ENCODE data around the gene NCAPD3. TPM values are rescaled to one million over a fixed set of nuclear protein-coding genes. Genes with fewer than 3 reads are reported as not detected.
"Not testable (repeated sequence)": the region's sequence is repeated elsewhere in the genome, so short reads cannot be mapped to it uniquely, and the experiment has no call there.

The NCAPD3 gene
- polyA plus RNA-seq, 3 donors = 27.3 to 28.5 (median 27.6) TPM

GRCh38 chr11:134230339-134230738, 6.6 kb upstream of the NCAPD3 start:
- no peak for DNase-seq (ENCODE audit: low read depth in 3 of 3, low spot score in 2 of 3)

DNA sequence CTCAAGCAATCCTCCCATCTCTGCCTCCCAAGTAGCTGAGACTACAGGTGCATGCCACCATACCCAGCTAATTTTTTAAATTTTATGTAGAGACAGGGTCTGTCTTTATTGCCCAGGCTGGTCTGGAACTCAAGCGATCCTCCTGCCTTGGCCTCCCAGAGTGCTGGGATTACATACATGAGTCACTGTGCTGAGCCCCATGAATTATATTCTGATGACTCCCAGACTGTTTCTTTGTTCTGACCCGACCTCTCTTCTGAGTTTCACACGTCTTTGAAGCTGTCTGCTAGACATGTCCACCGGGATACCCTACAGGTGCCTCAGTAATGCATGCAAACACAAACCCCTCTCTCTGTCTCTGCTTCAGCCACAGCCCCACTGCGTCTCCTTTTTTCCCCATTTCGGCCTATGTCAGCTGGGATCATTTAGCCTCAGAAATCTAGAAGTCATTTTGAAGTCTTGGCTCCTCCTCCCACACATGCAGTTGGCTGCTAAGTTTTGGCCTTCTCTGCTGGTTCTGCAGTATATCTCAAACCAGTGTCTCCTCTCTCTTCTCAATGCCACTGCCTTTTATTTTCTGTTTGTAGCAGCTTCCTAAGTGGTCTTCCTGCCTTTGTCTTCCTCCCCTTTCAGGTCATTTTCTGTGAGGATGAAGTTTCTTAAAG, 5.5 kb upstream of the NCAPD3 start:
- DNase-seq (ENCODE audit: low read depth in 3 of 3, low spot score in 2 of 3) = no peak

DNA sequence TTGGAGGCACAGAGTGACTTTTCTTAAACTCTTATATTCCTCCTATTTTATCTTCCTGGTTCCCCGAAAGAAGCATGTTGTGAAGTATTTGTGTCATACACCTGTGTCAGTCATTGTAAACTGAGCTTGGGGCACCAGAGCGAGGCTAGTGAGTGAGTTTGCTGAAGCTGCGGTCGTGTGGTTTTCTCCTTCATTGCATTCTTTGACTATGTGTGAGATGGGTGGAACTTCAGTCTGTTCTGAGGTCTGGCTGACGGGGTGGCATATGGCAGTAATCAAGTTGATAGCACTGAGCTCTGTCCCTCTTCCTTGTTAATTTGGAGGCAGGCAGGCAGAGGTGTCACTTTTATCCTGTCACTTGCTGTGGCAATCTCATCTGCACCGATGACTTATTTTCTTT, 4.9 kb upstream of the NCAPD3 start:
- DNase-seq (ENCODE audit: low read depth in 3 of 3, low spot score in 2 of 3) = no peak

- no peak for DNase-seq (ENCODE audit: low read depth in 3 of 3, low spot score in 2 of 3)
Observed at GRCh38 chr11:134226806-134227325, 3.1 kb upstream of the NCAPD3 start.

DNA sequence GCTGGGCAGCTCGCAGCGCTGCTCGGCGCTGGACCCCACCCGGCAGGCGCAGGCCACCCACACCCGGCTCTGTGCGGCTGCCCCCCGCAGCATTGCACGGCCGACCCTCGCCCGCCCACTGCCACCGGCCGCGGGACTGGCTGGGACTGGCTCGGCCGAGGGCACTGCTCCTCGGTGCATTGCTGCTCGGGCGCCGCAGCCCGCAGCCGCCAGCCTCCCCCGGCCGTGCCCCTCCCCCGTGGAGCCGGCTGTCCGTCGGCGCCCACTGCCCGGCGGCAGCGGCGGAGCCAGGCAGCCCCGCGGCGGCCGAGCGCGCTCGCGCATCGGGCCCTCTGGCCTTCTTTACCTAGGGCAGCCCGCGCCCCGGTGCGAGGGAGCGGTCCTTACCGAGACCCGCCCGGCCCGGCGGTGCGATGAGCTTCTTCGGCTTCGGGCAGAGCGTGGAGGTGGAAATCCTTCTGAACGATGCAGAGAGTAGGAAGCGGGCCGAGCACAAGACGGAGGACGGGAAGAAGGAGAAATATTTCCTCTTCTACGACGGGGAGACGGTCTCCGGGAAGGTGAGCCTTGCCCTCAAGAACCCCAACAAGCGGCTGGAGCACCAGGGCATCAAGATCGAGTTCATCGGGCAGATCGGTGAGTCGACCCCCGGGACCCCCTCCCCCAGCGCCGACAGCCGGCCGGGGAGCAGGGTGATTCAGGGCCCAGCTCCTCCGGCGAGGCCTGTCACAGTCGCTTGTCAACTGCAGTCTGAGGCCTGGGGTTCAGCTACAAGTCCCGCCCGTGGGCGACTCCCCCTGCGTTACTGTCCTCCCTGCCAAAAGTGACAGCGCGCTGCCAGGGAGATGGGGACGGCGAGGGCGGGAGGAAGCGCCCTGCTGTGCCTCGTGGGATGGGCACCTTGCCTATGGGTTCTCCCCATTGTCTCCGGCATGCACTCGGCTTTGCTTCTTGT, 1.2 kb upstream of the NCAPD3 start:
- no peak for DNase-seq (ENCODE audit: low read depth in 3 of 3, low spot score in 2 of 3)

DNA sequence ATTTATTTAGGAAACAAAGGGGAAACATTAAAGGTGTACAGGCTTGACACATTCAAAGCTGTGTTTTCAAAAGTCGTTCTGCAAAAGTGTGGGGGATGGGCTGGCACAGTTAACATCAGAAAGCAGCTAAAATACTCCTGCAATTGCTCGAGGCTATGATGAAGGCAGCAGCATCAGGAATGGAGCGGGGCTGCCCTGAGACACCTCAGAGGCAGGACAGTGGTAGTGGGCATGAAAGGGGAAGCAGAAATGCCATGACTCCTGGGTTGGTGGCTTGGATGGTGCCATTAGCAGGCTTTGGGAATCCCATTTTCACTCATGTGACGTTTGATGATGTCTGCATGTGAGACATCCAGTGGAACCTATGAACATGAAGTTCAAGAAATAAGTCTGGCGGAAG, 646 bp downstream of the NCAPD3 start:
- no peak for DNase-seq (ENCODE audit: low read depth in 3 of 3, low spot score in 2 of 3)

GRCh38 chr11:134216816-134217215, 7.0 kb downstream of the NCAPD3 start:
- DNase-seq (ENCODE audit: low read depth in 3 of 3, low spot score in 2 of 3) = no peak

DNA sequence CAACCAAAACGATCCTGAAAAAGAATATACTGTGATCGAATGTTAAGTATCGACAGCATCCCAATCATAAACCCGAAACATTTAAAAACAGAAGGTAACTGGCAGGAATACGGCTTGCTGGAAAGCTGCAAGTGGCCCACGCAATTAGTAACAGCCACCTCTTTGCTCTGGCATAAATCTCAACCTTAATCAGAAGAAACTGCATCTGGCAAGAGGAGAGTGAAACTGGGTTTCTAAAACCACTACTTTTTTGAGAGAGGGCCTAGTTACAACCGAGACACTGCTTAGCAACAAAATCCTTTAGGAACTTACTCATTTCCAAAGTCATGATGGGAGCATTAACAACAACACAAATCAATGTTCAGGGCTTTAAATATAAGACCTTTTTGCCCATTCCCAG, 7.9 kb downstream of the NCAPD3 start:
- no peak for DNase-seq (ENCODE audit: low read depth in 3 of 3, low spot score in 2 of 3)

DNA sequence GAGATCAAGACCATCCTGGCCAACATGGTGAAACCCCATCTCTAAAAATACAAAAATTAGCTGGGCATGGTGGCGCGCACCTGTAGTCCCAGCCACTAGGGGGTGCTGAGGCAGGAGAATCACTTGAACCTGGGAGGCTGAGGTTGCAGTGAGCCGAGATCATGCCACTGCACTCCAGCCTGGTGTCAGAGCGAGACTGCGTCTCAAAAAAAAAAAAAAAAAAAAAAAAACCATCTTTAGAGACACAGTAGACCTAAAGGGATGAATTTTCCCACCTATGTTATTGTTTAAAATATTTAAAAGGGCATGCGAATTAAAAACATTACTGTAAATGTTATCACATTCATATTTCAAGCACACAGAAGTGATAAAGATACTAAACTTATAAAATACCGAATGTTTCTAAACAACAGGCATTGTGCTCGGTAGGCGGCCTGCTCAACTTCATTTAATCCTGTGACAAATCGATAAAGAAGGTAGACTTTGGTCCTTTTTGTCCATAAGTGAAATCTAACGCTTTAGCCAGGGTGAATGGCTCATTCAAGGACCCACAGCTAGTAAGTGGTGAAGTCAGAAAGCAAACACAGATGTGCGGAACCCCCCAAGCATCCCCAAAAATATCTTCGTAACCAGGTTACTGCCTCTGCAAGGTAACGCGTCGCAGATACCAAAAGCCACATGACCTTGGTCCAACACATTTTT, 16.1 kb downstream of the NCAPD3 start:
- no peak for DNase-seq (ENCODE audit: low read depth in 3 of 3, low spot score in 2 of 3)

DNA sequence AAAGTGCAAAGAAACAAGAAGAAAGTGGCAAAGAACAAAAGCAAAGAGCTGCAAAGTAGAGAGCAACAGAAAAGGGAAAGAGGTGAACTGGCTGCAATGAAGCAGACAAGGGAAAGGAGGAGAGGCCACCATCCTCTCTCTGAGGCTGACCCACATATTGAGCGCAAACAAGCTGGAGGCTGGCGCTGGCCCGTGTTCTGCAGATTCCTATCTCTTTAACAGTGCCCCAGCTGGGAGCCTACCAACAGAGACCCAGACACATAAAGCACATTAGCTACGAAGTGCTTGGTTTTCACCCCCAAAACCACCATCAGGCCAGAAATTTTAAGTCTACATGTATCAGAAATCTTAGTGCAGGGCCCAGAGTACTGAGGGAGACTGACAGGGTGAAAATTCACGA, 17.6 kb downstream of the NCAPD3 start:
- no peak for DNase-seq (ENCODE audit: low read depth in 3 of 3, low spot score in 2 of 3)

DNA sequence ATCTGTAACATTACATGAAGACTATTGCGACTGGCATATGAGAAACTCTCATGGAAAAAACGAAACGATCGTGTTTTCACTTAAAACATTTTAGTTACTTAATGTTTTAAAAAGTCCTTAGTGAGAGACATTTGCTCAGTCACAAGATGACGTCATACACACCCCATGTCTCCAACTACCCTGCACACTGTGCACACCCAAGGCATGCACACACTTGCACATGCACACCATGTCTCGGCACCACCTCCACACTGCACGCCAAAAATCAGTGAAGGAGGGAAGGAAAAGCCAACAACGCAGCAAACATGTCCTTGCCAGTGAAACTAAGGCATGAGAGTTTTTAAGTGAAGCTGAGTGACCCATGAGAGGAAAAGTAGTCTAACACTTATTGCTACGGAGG, 18.0 kb downstream of the NCAPD3 start:
- no peak for DNase-seq (ENCODE audit: low read depth in 3 of 3, low spot score in 2 of 3)

DNA sequence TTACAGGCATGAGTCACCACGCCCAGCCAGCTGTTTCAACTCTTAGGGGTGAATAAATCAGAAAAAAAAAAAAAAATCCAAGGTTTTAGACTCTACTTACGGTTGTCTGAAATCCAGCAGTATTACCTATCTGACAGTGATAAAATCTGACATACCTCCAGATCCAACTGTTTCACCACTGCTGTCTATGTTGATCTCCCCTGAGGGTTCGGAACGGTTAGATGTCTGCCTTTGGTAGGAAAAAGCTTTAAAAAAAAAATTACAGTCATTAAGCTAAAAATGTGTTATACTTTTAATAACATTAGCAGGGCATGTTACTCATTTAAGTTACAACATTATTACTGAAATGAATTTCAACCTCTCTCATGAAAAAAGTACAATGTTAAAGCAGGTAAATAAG, 21.1 kb downstream of the NCAPD3 start:
- no peak for DNase-seq (ENCODE audit: low read depth in 3 of 3, low spot score in 2 of 3)

DNA sequence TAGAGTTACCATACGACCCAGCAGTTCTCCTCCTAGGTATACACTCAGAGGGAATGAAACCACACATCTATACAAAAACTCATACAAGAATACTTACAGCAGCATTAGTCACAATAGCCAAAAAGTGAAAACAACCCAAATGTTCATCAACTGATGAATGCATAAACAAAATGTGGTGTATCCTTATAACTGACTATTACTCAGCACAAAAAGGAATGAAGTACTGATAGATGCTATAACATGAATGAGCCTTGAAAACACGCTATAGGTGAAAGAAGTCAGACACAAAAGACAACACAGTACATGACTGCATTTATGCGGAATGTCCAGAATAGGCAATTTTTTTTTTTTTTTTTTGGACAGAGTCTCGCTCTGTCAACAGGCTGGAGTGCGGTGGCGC, 23.1 kb downstream of the NCAPD3 start:
- no peak for DNase-seq (ENCODE audit: low read depth in 3 of 3, low spot score in 2 of 3)

DNA sequence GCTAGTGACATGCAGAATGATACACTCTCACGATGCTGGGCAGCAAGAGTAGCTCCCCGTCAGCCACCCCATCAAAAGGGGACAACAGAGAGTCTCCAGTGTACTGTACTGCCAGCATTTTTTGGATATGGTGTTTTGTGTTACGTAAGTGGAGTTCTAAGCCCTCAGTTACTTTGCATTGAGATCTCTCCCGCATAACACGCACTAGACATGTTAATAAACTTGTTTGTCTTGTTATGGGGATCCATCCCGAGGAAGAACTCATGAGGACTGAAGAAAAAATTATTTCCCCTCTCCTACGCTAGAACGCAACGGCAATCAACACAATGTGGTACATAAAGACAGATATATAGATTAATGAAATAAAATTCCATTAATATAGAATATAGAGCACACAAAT, 24.2 kb downstream of the NCAPD3 start:
- no peak for DNase-seq (ENCODE audit: low read depth in 3 of 3, low spot score in 2 of 3)

DNA sequence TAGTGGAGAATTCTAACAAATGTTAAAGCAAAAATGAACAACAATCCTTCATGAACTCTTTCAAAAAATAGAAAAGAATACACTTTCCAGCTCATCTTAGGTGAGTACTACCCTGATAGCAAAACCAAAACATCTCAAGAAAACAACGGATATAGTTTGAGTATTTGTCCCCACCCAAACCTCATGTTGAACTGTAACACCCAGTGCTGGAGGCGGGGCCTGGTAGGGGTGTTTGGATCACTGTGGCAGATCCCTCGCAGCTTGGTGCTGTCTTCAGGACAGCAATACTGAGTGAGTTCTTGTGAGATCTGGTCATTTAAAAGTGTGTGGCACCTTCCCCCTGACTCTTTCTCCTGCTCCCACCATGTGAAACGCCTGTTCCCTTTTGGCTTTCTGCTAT, 27.0 kb downstream of the NCAPD3 start:
- DNase-seq (ENCODE audit: low read depth in 3 of 3, low spot score in 2 of 3) = no peak

GRCh38 chr11:134188092-134188491, 35.7 kb downstream of the NCAPD3 start:
- DNase-seq (ENCODE audit: low read depth in 3 of 3, low spot score in 2 of 3) = not testable (repeated sequence)

DNA sequence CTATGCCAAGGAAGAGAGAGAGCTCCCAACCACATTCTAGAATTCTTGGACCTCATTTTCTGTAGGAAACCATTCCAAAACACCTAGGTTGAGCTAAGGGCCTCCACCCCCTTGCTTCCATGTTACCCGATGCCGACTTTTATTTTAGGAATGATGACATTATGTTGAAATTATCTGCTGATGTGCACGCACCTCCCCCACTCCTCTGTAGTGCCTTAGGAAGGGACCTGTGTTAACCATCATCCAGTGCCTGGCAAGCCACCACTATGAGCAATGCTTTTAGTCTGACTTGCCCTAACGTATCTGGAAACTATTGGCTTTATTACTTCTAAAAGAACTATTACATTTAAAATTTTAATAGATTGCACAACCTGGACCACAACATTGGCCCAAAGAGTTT, 42.1 kb downstream of the NCAPD3 start:
- no peak for DNase-seq (ENCODE audit: low read depth in 3 of 3, low spot score in 2 of 3)

- no peak for DNase-seq (ENCODE audit: low read depth in 3 of 3, low spot score in 2 of 3)
Observed at GRCh38 chr11:134178032-134178674, 45.6 kb downstream of the NCAPD3 start.

- no peak for DNase-seq (ENCODE audit: low read depth in 3 of 3, low spot score in 2 of 3)
Observed at GRCh38 chr11:134176284-134176683, 47.5 kb downstream of the NCAPD3 start.

- DNase-seq (ENCODE audit: low read depth in 3 of 3, low spot score in 2 of 3) = no peak
Observed at GRCh38 chr11:134173296-134173695, 50.5 kb downstream of the NCAPD3 start.

DNA sequence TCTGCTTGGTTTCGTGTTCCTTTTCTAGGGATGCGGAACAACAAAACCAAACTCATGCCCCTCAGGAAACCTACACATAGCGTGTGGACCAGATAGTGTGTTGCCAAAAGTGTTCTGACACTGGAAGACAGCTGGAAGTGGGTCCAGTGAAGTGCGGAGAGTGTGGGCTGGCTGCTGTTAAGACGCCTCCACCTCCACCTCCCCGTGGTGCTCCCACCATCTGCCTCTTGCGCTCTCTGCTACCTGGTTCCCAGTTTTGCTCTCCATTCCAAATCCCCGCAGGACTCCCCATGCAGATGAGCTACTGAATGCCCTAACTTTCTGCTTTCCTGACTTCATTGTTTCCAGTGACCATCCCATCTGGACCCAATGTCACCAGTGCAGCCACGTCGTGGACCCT, 51.8 kb downstream of the NCAPD3 start:
- DNase-seq (ENCODE audit: low read depth in 3 of 3, low spot score in 2 of 3) = no peak
